ENCODE data around the gene HDAC9.
A peak's percentile ranks its signal among the peaks of the same experiment; 100 is the strongest.
"Not testable (repeated sequence)": the region's sequence is repeated elsewhere in the genome, so short reads cannot be mapped to it uniquely, and the experiment has no call there.

The HDAC9 gene

DNA sequence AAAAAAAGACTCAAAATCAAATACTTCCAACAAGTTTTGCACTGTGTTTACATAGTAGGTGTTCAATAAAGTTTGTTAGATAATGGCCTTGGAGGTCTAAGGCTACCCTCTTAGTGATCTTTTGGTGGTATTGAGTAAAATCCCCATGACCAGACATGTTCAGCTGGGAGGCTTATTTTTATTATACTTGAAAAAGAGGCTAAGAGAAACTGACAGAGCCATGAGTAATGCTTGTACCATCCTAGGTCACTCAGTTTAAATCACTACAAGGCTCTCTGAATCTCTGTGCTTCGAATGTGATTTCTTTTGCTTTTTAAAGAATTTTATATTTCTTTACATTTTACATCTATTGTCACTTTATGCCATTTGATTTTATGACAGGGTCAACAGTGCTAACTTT, 531.3 kb downstream of the HDAC9 start:
- no peak for DNase-seq (ENCODE audit: low spot score)

DNA sequence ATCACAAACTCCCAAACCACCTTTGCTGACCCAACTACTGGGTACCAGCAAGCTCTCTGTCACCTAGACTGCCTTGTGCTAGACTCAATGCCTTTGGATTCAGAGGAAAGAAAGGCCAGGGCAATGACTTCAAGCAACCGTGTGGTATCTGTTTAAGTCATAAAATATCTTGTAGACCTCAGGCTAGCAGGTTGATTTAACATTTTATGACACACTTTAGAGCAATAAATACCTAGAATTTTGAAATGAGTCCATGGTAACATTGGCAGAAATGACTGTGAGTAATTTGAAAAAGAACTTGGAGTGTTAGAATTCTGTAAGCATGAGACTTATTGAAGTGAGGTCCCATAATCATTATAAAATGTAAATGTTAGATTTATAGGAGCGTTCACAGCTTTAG, 534.7 kb downstream of the HDAC9 start:
- no peak for DNase-seq (ENCODE audit: low spot score)

DNA sequence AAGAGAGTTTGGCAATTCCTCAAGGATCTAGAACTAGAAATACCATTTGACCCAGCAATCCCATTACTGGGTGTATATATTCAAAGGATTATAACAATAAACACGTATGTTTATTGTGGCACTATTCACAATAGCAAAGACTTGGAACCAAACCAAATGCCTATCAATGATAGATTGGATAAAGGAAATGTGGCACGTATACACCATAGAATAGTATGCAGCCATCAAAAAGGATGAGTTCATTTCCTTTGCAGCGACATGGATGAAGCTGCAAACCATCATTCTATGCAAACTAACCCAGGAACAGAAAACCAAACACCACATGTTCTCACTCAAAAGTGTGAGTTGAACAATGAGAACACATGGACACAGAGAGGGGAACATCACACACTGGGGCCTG, 537.4 kb downstream of the HDAC9 start:
- not testable (repeated sequence) for DNase-seq (ENCODE audit: low spot score)

DNA sequence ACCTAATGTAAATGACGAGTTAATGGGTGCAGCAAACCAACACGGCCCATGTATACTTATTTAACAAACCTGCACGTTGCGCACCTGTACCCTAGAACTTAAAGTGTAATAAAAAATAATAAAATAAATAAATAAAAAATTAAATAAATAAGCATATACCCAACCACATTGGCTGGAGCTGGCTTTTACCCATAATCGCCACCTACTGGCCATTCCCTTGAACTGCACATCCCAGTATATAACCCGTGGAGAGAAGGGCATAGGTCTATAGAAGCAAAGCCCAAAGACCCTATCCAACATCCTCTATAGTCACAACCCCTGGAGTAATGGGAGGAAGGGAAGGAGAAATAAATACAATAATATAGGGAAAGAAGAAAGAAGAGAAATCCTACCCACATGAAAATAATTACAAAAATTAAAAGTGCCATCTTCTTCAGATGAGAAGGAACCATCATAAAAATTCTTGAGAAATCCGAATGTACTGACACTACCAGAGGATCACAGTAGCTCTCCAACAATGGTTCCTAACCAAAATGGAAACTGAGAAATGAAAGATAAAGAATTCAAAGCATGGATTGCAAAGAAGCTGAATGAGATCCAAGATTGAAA, 556.3 kb downstream of the HDAC9 start:
- peak; percentile 9 for DNase-seq (ENCODE audit: low spot score)
